ENCODE data around the gene TANC1.

The TANC1 gene

DNA sequence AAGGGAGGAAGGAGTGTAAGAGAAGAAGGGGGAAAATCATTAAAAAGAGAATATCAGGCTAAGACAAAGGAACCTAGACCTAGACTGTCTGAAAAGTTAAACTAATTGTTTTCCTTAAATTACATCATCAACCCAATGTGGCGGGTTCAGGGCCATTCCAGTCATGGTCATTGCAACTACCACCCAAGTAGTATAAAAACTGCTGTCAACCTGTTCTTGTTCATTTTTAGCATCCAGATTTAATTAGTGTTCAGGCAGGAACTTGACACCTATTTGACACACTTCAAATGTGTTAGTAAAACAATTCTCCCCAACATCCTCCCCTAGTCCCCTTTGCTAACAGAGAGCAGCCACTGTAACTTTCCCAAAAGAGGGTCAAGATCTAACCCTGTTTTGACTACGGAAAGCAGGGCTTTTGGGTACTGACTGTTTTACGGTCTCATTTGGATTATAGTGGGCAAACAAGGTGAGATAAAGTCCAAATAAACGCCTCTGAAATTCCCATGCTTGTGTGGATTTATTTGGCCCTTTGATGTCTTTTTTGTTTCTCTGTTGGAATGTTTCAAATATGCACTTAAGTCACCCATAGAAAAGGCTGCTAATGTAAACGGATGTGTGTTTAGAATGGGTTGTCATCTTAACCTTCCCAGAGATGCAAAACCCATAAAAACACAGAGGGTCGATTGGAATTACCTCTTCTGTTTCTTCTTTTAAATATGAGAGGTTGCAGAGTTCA lies 19.3 kb upstream of the TANC1 start:
- H3K9me3 Mint-ChIP-seq (ENCODE audit: low read depth) = no peaks in the 10 kb centered on the region
- peaks cover 7% of the 10 kb centered on the region for H3K4me1 Mint-ChIP-seq (ENCODE audit: low read depth)
- H3K27me3 Mint-ChIP-seq = no peaks in the 10 kb centered on the region
- no peaks in the 10 kb centered on the region for H3K36me3 Mint-ChIP-seq
- no peak overlapping the region for H3K4me3 Mint-ChIP-seq
- H3K27ac Mint-ChIP-seq = no peak overlapping the region

DNA sequence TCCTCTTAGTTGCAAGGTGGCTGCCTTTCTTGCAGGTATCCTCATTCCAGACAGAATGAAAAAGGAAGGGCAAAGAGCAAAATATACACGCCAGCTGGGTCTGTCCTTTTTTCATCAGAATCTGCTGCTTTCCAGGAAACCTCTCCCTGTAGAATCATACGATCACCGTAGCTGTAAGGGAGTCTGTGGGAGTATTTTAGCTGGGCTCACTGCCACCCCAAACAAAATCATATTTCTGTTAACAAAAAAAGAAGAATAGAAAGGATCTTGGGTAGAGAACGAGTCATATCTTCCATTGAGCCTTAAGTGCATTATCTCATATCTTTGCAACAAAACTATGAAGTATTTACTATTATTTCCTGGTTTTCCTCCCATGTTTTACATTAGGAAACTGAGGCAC lies 15.0 kb upstream of the TANC1 start:
- no peaks in the 10 kb centered on the region for H3K27me3 Mint-ChIP-seq
- no peak overlapping the region for H3K4me3 Mint-ChIP-seq
- no peaks in the 10 kb centered on the region for H3K9me3 Mint-ChIP-seq (ENCODE audit: low read depth)
- no peaks in the 10 kb centered on the region for H3K36me3 Mint-ChIP-seq
- no peak overlapping the region for H3K27ac Mint-ChIP-seq
- peaks cover 7% of the 10 kb centered on the region for H3K4me1 Mint-ChIP-seq (ENCODE audit: low read depth)

DNA sequence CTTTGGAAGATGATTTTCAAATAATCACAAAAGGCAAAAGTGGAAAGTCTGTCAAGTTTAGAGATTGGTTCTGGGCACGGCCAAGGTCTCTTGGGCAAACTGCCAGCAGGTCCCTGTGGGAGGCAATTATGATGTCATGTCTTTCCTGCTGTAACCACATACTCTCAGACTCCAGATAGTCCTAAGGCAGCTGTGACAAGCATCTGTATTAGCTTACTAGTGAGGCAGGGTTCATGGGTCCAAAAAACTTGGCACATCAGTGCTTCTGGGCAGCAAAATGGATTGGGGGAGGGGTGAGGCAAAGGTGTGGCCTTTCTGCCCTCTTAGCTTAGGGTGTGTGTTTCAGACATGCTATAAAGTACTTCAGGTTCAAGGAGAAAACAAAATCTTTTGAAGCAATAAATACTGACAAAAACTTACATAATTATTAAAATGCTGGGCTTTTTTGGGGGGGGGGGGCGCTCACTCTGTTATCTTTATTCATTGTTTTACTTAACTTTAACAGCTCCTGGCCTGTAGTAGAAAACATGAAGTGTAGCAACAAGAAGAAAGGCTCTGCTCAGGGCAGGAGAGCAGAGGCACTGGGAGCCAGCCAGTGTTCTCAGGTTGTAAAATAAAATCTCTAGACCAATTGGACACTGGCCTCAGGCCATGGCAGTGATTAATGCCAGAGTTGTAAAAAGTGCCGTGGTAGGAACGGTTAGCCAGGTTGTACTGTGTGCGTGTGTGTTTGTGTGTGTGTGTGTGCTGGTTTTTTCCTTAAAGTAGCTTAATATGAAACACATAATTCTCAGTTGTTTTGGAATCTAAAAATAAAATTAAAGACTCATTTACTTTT lies 14.3 kb upstream of the TANC1 start:
- Mint-ChIP-seq H3K9me3 (ENCODE audit: low read depth) (no peaks in the 10 kb centered on the region), H3K4me3 (no peak overlapping the region), H3K27ac (no peak overlapping the region), H3K27me3 (no peaks in the 10 kb centered on the region), H3K36me3 (no peaks in the 10 kb centered on the region), H3K4me1 (ENCODE audit: low read depth) (peaks cover 7% of the 10 kb centered on the region)

DNA sequence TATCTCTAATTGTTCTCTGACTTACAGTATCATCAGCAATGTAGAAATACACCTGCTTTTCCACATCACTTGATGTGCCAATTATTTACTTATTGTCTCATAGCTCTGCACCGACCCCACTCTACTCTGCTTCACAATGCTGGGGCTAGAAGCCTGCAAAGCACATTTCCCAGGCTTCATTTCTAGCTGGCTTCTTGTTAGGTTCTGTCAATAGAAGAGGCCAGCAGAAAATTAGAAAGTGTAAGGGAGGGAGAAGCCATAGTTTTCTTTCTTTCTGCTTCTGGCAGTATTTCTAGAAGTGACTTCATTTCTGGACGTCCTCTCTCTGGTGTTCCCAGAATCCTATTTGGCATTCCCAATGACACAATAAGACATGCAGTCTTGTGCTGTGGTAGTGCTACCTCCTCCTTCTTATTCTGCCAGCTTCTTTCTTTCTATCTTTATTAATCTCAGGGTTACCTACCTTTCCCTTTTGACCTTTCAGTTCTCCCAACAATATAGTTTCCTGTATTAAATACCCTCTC lies 12.5 kb upstream of the TANC1 start:
- Mint-ChIP-seq H3K4me3 (no peak overlapping the region), H3K9me3 (ENCODE audit: low read depth) (no peaks in the 10 kb centered on the region), H3K36me3 (no peaks in the 10 kb centered on the region), H3K27me3 (no peaks in the 10 kb centered on the region), H3K4me1 (ENCODE audit: low read depth) (peaks cover 7% of the 10 kb centered on the region), H3K27ac (no peak overlapping the region)

DNA sequence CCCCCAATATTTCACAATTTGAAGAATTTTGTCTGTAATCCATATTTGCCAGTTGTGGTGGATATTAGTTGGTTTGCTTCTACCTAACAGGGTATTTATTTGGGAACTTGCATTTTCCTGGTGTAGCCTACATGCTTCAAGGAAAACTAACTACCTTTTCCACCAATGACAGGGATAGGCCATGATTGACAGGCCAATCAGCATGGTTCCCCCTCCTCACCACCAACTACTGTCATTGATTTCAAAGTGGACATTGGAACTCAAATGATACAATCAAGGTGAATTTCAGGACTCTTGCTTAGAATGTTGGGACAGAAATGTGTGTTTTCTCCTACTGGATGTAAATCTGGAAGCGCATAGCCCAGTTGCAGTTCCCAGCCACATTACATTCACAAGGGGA lies 10.1 kb upstream of the TANC1 start:
- Mint-ChIP-seq H3K4me1 (ENCODE audit: low read depth) (peaks cover 7% of the 10 kb centered on the region), H3K36me3 (no peaks in the 10 kb centered on the region), H3K4me3 (no peak overlapping the region), H3K9me3 (ENCODE audit: low read depth) (no peaks in the 10 kb centered on the region), H3K27ac (no peak overlapping the region), H3K27me3 (no peaks in the 10 kb centered on the region)

DNA sequence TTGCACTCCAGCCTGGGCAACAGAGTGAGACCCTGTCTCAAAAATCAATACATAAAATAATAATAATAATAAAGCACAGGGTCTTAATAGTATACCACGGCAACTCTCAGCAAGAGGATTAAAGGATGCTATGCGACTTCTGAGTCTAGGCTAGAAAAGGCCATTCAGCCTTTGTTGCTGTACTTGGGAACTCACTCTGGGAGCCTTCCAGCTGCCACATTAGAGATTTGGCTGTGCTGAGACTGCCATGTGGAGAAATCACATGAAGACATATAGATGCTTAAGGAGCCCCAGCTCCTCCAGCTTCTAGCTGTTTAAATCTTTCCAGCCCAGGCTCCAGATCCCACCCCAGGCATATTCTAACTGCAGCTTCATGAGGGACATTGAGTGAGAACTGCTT lies 8.2 kb upstream of the TANC1 start:
- Mint-ChIP-seq H3K4me3 (no peak overlapping the region), H3K9me3 (ENCODE audit: low read depth) (no peaks in the 10 kb centered on the region), H3K27me3 (no peaks in the 10 kb centered on the region), H3K27ac (no peak overlapping the region), H3K36me3 (no peaks in the 10 kb centered on the region), H3K4me1 (ENCODE audit: low read depth) (no peaks in the 10 kb centered on the region)

DNA sequence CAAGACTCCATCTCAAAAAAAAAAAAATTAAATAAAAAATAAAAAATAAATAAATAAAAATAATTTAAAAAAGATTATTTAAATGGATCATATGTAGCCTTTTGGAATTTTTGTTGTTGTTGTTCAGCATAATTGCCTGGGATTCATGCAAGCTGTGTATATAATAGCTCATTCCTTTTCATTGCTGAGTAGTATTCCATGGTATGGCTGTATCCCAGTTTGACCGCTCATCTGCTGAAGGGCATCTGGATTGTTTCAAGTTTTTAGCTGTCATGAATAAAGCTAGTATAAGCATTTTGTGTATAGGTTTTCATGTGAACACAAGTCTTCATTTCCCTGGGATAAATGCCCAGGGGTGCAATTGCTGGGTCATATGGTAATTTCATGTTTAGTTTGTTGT lies 6.4 kb upstream of the TANC1 start:
- no peak overlapping the region for H3K27ac Mint-ChIP-seq
- no peaks in the 10 kb centered on the region for H3K4me1 Mint-ChIP-seq (ENCODE audit: low read depth)
- no peaks in the 10 kb centered on the region for H3K36me3 Mint-ChIP-seq
- H3K4me3 Mint-ChIP-seq = no peak overlapping the region
- no peaks in the 10 kb centered on the region for H3K9me3 Mint-ChIP-seq (ENCODE audit: low read depth)
- H3K27me3 Mint-ChIP-seq = peaks cover 2% of the 10 kb centered on the region

DNA sequence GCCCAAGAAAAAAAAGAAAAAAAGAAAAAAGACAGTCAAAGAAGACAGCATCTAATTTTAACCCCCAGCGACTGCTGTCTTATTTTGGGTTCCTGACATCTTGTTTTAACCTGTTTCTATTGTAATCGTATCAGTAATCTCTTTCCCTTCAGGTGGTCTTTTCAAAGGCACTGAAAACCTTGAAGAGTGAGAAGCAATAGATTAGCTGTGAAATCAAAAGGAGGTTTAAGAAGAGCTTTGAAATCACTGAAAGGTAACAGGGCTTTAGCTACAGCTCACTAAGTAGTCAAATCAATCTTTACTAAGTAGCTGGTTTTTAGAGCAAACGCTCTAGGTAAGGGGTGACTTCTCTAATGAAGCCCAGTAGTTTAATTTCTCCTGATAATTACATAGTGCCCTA lies 5.4 kb upstream of the TANC1 start:
- Mint-ChIP-seq H3K4me1 (ENCODE audit: low read depth) (peaks cover 1% of the 10 kb centered on the region), H3K27ac (no peak overlapping the region), H3K4me3 (no peak overlapping the region), H3K36me3 (no peaks in the 10 kb centered on the region), H3K9me3 (ENCODE audit: low read depth) (no peaks in the 10 kb centered on the region), H3K27me3 (peaks cover 4% of the 10 kb centered on the region)

DNA sequence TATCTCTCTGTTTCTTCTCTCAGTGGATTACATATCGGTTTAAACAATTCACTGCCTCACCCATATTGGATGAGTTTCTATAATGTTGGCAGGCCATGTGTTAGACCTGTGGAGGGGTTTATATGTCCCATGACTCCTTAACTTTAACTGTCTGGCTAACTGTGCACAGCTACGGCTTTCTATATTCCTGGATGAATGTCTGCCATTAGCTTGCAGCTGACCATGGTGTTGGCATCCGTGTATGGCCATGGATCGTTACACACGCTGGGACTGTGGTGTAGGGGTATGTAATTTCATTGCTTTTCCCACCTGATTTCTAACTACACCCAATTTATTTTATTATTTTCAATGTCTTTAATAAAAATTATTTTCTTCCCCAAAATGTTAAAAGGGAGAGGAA lies 3.3 kb upstream of the TANC1 start:
- Mint-ChIP-seq H3K36me3 (no peaks in the 10 kb centered on the region), H3K9me3 (ENCODE audit: low read depth) (no peaks in the 10 kb centered on the region), H3K4me3 (no peak overlapping the region), H3K27ac (no peak overlapping the region), H3K27me3 (peaks cover 14% of the 10 kb centered on the region), H3K4me1 (ENCODE audit: low read depth) (peaks cover 11% of the 10 kb centered on the region)

DNA sequence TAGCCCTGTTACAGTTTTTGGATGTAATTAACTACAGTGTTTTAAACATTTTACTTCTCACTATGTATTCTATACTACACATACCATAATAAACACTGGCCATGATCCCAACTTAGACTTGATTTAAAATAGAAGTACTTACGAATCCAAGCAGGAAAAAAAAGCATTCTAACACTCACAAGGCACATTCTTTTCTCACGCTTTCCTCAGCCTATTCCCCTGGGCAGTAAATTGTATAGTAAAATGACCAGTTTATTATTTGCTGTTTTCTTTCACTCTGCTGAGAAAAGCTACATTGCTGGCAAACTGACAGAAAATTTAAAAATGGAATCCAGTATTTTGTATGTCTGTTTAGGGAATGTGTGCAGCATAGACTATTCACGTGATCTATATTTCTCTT lies 2.8 kb upstream of the TANC1 start:
- Mint-ChIP-seq H3K4me3 (no peak overlapping the region), H3K4me1 (ENCODE audit: low read depth) (peaks cover 15% of the 10 kb centered on the region), H3K36me3 (no peaks in the 10 kb centered on the region), H3K9me3 (ENCODE audit: low read depth) (no peaks in the 10 kb centered on the region), H3K27ac (no peak overlapping the region), H3K27me3 (peaks cover 19% of the 10 kb centered on the region)

DNA sequence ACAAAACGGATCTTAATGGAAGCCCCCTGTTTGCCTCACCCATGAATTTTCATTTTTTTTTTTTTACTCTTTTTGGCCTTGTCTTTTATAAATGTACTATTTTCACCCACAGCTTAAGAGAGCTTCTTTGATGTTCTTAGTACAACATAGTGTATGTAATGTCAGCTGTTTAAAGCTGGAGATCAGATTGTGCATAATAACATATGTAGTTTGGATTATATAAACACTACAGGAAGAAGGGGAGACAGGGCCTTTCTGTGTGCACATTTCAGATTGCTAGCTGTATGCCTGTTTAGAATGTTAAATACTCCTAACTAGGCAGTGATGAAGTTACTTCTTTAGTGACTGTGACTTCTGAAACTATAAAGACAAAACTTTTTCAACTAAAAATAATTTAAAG lies 2.1 kb upstream of the TANC1 start:
- H3K4me3 Mint-ChIP-seq = no peak overlapping the region
- H3K27ac Mint-ChIP-seq = no peak overlapping the region
- no peaks in the 10 kb centered on the region for H3K36me3 Mint-ChIP-seq
- peaks cover 15% of the 10 kb centered on the region for H3K4me1 Mint-ChIP-seq (ENCODE audit: low read depth)
- peaks cover 22% of the 10 kb centered on the region for H3K27me3 Mint-ChIP-seq
- H3K9me3 Mint-ChIP-seq (ENCODE audit: low read depth) = no peaks in the 10 kb centered on the region

DNA sequence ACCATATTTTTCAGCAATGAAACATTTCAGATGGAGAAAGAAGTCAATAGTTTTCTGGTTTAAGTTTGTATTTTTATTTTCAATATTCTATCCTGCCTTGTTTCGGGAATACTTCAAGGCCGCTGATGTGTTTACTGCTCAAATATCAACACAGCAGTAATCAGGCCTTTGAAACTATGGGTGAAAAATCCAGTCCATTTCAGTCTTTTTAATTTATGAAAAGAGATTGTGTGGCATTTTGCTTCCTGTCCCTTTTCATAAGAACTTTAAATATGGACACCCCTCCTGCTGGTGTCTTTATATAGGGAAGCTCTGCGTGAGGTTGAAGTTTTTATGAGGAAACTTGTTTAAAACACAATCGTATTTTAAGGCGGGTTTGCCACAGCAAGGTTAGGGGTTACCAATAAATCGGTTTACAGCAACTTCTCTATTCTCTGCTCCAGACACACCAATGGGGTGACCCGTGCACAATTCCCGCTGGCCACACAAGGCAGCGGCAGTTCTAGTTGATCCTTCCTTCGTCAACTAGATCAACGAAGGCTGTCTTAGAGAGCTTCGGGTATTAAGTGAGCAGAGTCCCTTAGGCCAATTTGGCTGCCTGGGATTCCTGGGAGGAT lies 1.2 kb upstream of the TANC1 start:
- Mint-ChIP-seq H3K27me3 (peaks cover 25% of the 10 kb centered on the region), H3K4me3 (peak overlapping the region; percentile 10), H3K4me1 (ENCODE audit: low read depth) (peaks cover 15% of the 10 kb centered on the region), H3K9me3 (ENCODE audit: low read depth) (no peaks in the 10 kb centered on the region), H3K27ac (no peak overlapping the region), H3K36me3 (no peaks in the 10 kb centered on the region)

DNA sequence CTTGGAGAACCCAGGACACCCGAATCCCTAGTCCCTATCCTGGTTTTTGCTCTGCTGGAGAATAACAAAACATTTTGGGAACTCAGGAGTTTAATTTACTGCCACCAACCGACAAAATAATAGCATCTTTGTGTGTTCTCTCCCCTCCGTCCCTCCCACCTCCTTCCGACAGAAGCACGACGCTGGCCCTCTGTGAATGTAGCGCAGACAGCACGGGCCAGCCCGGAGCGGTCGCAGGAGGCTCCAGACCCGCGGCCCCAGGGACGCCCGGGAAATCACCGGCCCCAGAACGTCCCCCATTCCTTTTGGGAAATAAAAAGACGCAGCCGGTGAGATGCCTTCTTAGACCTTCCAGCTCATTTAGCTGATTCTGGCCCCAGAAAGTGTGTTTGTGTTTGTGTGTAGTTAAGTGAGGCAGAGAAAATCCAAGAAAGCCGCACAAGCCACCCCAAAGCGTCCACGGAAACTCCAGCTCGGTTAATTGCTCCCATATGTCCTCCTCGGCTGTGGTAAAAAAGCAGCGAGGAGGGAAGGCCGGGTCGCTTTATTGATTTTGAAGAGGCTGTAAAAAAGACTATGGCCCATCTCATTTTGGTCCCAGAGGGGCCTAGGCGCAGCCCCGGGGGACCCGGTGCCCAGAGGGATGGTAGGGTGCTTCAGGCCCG lies 577 bp upstream of the TANC1 start:
- Mint-ChIP-seq H3K27me3 (peaks cover 25% of the 10 kb centered on the region), H3K27ac (no peak overlapping the region), H3K9me3 (ENCODE audit: low read depth) (no peaks in the 10 kb centered on the region), H3K36me3 (no peaks in the 10 kb centered on the region), H3K4me1 (ENCODE audit: low read depth) (peaks cover 15% of the 10 kb centered on the region), H3K4me3 (peak overlapping the region; percentile 47)

DNA sequence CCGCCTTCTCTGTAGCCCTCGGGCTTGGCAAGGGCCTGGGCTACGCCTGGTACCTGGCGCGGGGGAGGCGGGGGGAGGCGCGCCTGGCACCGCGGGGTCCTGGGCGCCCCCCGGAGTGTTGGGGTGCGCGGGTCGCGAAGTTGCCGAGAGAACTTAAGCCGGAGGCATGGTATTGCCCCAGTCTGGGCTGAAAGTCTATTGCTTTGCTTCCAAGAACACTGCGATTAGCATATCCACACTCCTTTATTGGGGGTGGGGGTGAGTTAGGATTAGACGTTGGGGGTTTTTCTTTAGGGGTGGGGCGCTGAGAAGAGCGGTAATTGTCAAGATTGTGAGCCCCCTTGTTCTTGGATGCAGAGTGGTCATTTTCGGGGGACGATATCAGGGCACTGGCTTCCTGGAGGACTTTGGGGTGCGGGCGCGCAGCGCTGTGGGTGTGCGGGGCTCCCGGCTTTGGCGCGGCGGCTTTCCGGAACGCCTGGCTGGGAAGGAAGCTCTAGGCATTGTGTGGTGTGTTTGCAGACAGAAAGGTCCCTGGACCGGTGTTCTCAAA lies 798 bp downstream of the TANC1 start:
- no peak overlapping the region for H3K27ac Mint-ChIP-seq
- H3K4me1 Mint-ChIP-seq (ENCODE audit: low read depth) = peaks cover 15% of the 10 kb centered on the region
- H3K36me3 Mint-ChIP-seq = no peaks in the 10 kb centered on the region
- H3K27me3 Mint-ChIP-seq = peaks cover 31% of the 10 kb centered on the region
- H3K9me3 Mint-ChIP-seq (ENCODE audit: low read depth) = no peaks in the 10 kb centered on the region
- H3K4me3 Mint-ChIP-seq = peak overlapping the region; percentile 83
